ENCODE results near the gene TMEM79. TPM values are rescaled to one million over a fixed set of nuclear protein-coding genes. Genes with fewer than 3 reads are reported as not detected.

Gene TMEM79
- total RNA-seq, 1 donor from 2014 or later, result 9.6 TPM

GRCh38 chr1:156337888-156338179 is 53.7 kb downstream of the TMEM79 start:
- peaks cover 41% of the 10 kb centered on the region for H3K4me1 Mint-ChIP-seq (ENCODE audit: low read depth)
- peak overlapping the region; percentile 95 for H3K27ac Mint-ChIP-seq
- peaks cover 42% of the 10 kb centered on the region for H3K36me3 Mint-ChIP-seq (ENCODE audit: low read depth)
- intact Hi-C loops (cut with micrococcal nuclease), result loop anchor here (1.0 to 10.0 kb wide), 12 partner anchors 43 to 429 kb away; partner anchors contain the start of genes GLMP, ISG20L2, KHDC4 and LAMTOR2
- peaks cover 2% of the 10 kb centered on the region for H3K27me3 Mint-ChIP-seq (ENCODE audit: insufficient read depth)
- no peak for DNase-seq (ENCODE audit: low spot score)
- peak overlapping the region; percentile 98 for H3K4me3 Mint-ChIP-seq
- H3K9me3 Mint-ChIP-seq, result no peaks in the 10 kb centered on the region

- Mint-ChIP-seq H3K27me3 (ENCODE audit: insufficient read depth) (peaks cover 5% of the 10 kb centered on the region), H3K4me3 (peak within 1 kb of the TSS; percentile 98), H3K4me1 (ENCODE audit: low read depth) (peaks cover 41% of the 10 kb centered on the region), H3K9me3 (no peaks in the 10 kb centered on the region), H3K27ac (peak within 1 kb of the TSS; percentile 95), H3K36me3 (ENCODE audit: low read depth) (peaks cover 39% of the 10 kb centered on the region)
- intact Hi-C loops (cut with micrococcal nuclease), result loop anchor here (1.0 to 10.0 kb wide), 12 partner anchors 43 to 429 kb away; partner anchors contain the start of genes GLMP, ISG20L2, KHDC4 and LAMTOR2
- DNase-seq (ENCODE audit: low spot score), result peak; percentile 99
These were observed 54.3 kb downstream of the TMEM79 start, which contains the start of the genes CCT3 and TSACC for GRCh38 chr1:156338180-156338976. Gene CCT3, minus strand, starts transcription at chr1:156338292. Its CDS starts 108 bp downstream, at chr1:156338184. Gene TSACC, plus strand, starts transcription at chr1:156338526. Its CDS starts 1,232 bp downstream, at chr1:156339758.

Other genes starting within 250 kb of the TMEM79 start
- 59.5 and 64.5 TPM in 2 replicates for gene UBQLN4, start 230.5 kb upstream of the TMEM79 start, total RNA-seq
- gene LAMTOR2, start 229.5 kb upstream of the TMEM79 start, total RNA-seq, result 66.8 and 67.1 TPM in 2 replicates
- 0.18 TPM in 1 of 2 replicates, not detected in the other for gene RAB25, start 223.2 kb upstream of the TMEM79 start, total RNA-seq
- 0.27 and 0.41 TPM in 2 replicates for gene MEX3A, start 201.9 kb upstream of the TMEM79 start, total RNA-seq
- gene LMNA, start 169.6 kb upstream of the TMEM79 start, total RNA-seq, result 80.1 and 84.1 TPM in 2 replicates
- 8.8 and 9.0 TPM in 2 replicates for gene SEMA4A, start 130.7 kb upstream of the TMEM79 start, total RNA-seq
- gene SLC25A44, start 90.2 kb upstream of the TMEM79 start, total RNA-seq, result 67.6 and 79.3 TPM in 2 replicates
- 105 and 111 TPM in 2 replicates for gene PMF1, start 71.3 kb upstream of the TMEM79 start, total RNA-seq
- 1.8 and 2.5 TPM in 2 replicates for gene BGLAP, start 42.1 kb upstream of the TMEM79 start, total RNA-seq
- 5.0 and 5.2 TPM in 2 replicates for gene PAQR6, start 36.3 kb upstream of the TMEM79 start, total RNA-seq
- 95.6 TPM in 2 replicates for gene SMG5, start 1.5 kb upstream of the TMEM79 start, total RNA-seq
- gene GLMP, start 11.4 kb downstream of the TMEM79 start, total RNA-seq, result 17.2 and 20.3 TPM in 2 replicates
- 0.56 TPM in 1 of 2 replicates, not detected in the other for gene VHLL, start 15.0 kb downstream of the TMEM79 start, total RNA-seq
- gene CCT3, start 54.0 kb downstream of the TMEM79 start, total RNA-seq, result 567 and 570 TPM in 2 replicates
- 0.81 TPM in 1 of 2 replicates, not detected in the other for gene TSACC, start 54.2 kb downstream of the TMEM79 start, total RNA-seq
- gene RHBG, start 84.9 kb downstream of the TMEM79 start, total RNA-seq, result not detected in 2 replicates
- gene MEF2D, start 216.4 kb downstream of the TMEM79 start, total RNA-seq, result 36.3 and 37.0 TPM in 2 replicates